Measurements from ENCODE around the gene GALNT5.
"Not testable (repeated sequence)": the region's sequence is repeated elsewhere in the genome, so short reads cannot be mapped to it uniquely, and the experiment has no call there.

- not testable (repeated sequence) for TF ChIP-seq CTCF, POLR2AphosphoS5 (IDR thresholded peaks at IDR 0.05)
Measured at GRCh38 chr2:157279311-157279710, 21.8 kb downstream of the GALNT5 start.

Measured in esophagus muscularis mucosa (tissue), 3 donors.